GM19395 (cell line): Measurements from ENCODE around the gene CCDC34.

Source experiments
- ATAC-seq: cut with Tn5 transposase; IDR thresholded peaks from one replicate; pipeline ENCODE4 v1.9.1; 2021; ENCODE audit warnings: mild to moderate bottlenecking, moderate library complexity; ENCODE audit not compliant: unreplicated experiment

CCDC34 gene

GRCh38 chr11:27291954-27292636, 70.9 kb downstream of the CCDC34 start:
- ATAC-seq, result no peak

DNA sequence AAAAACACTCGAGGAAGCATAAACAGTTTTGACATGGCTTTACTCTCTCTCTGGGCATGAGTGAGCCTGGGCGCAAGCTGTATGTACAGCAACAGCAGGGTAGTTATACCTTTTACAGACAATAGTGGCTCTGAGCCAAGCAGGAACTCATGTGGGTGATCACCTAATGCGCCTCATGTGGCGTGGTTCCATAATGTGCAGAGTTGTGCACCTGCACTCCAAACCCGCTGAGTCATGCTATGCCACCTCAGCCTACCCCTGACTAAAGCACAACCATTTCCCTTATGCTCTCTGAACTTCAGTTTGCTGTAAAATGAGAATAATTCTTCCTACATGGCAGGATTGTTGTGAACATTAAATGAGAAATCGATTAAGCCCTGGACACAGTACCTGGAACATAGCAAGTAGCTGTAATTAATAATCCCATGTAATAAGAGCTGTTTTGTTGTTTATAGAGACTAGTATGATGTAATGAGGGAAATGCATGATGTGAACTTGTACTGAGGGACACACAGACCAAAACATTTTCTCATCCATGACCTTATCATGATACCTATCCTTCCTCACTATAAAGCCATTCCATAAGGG, 71.6 kb downstream of the CCDC34 start:
- ATAC-seq, result no peak

DNA sequence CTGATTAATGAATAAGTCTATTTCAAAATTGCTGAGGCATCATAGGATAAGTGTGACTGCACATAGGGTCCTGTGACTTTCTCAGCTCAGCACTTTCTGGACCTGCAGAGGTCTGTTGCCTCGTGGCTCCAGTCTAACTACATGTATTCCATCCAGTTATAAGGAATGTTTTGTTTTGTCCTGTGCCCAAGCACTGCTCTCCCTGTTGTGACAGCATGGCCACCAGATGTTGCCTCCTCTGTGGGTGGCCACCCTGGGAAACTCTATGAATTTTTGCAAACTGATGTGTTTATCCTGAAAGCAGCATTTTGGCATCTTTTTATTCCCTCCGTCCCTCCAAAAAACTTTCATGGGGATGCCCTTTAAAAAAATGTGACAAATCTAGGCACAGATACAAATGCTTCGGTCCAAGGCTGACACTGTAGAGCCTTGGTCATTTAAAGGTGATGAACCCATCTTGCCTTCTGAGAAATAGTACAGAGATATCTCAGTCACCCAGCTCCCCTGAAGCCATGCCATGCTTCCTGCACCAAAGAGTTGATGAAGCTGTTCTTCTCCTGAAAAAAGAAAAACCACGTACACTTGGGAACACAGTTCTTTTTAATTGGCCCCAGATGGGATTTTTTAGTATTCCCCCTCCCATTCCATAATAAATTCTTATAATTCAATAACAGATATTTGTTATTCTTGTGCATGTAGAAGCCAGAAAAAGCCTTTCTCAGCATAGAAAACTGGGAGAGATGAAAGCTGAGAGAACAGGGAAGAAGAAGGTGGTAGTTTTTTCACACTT, 72.6 kb downstream of the CCDC34 start:
- ATAC-seq, result no peak
